Right kidney (tissue), 1 donor: ENCODE results near the gene CGRRF1.

Experiments
- DNase-seq: peaks from one replicate; pipeline ENCODE4 v3.0.0-alpha.2; 2016

The CGRRF1 gene

GRCh38 chr14:54488646-54489317 lies 20.9 kb upstream of the CGRRF1 start, which contains the start of gene GMFB:
TSS of gene GMFB (minus strand) at chr14:54488980. CDS start at chr14:54488927, 53 bp downstream.
- peak; percentile 94 for DNase-seq

DNA sequence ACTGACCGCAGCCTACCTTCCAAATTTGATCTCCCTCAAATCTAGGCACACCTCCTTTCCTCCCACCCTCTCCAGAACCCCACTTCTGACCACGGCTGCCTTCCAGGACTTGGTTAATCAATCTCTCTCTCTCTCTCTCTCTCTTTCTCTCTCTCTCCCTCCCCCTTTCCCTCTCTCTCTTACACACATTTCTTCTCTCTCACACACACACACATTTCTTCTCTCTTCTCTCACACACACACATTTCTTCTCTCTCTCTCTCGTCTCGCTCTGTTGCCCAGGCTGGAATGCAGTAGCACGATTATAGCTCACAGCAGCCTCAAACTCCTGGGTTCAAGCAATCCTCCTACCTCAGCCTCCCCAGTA lies 20.4 kb upstream of the CGRRF1 start:
- no peak for DNase-seq

- DNase-seq, result no peak
Observed at GRCh38 chr14:54489731-54490444, 19.8 kb upstream of the CGRRF1 start.

DNA sequence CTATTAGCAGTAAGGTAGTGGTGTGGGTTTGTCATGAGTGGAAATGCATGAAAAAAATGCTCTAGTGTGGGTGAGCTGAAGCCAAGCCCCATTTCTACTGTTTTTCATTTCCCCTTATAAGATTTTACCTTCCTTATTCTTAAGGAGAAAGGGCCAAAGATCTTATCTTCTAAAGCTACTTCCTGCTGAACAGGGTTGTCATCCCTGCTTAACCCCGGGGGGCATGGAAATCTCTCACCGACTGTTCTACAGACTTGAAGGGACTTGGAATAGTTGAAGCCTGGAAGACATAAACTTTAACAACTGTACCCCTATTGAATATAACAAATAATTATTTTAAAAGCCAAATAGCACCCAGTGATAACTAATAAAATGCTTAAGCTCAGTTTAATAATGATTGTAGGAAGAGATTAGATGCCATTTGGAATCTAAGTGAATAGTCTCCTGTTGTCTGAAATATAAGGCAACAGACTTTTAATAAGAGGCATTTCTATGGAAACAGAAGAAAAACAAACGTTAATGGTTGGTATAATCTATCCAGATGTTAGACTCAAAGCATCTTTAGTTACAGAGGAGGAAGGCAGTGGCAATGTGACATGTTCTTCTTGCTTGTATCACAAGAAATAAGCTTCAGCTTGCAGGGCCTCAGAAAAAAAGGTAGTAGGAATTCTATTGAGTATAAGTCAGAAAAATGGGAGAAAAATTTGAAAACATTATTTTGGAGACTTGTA lies 19.1 kb upstream of the CGRRF1 start:
- DNase-seq, result no peak

- DNase-seq, result no peak
Observed at GRCh38 chr14:54493293-54493692, 16.4 kb upstream of the CGRRF1 start.

DNA sequence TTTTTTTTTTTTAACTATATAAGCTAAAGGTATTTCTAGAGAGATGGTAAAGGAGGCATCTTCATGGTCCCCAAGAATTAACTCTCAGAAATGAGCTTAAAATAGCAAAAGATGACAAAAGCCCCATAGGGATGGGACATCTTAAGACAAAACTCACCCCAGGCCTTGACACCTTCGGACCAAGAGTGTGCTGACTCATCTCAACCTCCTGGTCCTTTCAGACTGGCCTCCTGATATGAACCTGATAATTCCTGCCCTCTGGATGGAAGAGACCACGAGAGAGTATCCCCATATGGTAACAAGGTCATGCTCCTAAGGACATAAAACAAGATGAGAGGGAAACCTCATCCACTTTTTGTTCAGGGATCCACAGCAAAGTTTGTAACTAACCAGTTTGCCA lies 12.5 kb upstream of the CGRRF1 start:
- DNase-seq, result no peak

DNA sequence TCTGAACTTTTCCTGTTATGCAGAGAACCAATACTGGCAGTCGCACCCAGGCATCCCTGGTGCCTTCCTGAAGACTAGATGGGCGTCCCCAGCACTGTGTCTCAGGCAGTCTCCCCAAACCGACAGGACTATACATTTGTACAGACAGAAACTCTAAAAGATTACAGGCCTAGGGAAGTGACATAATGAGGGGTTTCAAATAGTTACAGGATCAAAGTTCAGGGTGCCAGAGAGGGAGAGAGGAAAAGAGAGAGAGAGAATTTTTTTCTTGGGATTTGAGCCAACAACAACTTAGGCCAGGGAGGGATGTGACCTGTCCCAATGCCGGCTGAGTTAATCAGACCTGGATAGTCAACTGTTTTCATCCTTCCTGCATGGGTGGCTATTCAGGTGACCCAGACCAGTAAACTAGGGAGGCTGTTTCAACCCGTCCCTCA lies 11.6 kb upstream of the CGRRF1 start:
- DNase-seq, result peak; percentile 10

DNA sequence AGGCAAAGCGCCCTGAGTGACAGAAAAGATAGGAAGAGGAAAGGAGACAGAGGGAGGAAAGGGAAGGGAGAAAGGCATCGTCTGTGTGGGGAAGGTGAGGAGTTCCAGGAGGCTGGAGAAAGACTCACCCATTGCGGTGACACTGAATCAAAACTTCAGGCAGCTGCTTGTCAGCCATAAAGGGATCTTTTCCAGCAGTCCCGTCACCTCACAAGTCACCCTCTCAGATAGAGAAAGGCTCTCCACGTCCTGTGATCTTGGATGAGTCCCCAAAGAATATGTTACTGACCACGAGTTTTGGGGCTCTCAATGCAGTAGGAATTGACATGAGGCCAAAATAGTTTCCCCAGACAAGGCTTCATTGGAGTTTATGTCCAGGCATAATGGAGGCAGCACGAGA lies 11.1 kb upstream of the CGRRF1 start:
- DNase-seq, result no peak

DNA sequence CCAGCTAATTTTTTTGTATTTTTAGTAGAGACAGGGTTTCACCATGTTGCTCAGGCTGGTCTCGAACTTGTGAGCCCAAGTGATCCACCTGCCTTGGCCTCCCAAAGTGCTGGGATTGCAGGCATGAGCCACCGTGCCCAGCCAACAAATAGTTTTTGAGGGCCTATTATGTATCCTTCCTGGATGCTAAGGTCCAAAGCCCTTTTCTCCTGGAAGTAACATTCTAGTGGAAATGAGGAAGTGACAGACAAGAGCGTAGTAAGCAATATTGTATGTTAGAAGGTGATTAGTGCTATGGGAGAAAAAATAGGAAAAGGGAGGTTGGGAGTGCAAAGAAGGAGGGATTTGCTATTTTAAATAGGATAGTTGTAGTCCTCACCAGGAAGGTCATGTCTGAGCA lies 9.0 kb upstream of the CGRRF1 start:
- no peak for DNase-seq

DNA sequence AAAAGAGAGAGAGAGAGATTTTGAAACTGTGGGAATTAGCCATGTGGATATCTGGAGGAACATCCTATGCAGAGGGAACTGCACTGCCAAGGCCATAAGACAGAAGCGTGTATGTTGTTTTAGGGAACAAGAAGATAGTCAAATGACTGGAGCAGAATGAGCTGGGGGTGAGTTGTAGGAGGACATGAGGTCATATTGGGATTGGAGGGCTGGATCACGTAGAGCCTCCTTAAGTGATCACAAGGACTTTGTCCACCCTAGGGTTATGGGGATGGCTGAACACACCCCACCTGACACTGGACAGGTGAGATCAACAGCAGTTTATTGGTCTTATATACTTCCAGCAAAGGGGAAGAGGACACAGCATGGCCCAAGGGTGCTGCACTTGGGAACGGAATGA lies 8.2 kb upstream of the CGRRF1 start:
- no peak for DNase-seq

GRCh38 chr14:54502602-54503001 lies 7.1 kb upstream of the CGRRF1 start:
- no peak for DNase-seq

DNA sequence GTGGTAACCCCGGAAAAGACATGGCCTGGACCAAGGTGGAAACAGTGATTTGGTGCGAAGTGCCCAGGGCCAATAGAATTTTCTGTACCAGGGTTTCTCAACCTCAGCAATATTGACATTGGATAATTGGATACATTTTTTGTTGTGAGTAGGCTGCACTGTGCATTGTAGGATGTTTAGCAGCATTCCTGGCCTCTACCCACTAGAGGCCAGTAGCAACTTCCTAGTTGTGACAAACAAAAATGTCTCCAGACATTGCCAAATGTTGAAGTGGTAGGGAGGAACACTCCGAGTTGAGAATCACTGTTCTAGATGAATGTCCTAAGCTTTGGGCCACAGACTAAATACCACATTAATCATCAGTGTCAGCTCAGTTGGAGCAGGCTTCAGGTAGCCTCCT lies 6.2 kb upstream of the CGRRF1 start:
- no peak for DNase-seq

- DNase-seq, result no peak
Observed at GRCh38 chr14:54512393-54512792, 2.7 kb downstream of the CGRRF1 start.

DNA sequence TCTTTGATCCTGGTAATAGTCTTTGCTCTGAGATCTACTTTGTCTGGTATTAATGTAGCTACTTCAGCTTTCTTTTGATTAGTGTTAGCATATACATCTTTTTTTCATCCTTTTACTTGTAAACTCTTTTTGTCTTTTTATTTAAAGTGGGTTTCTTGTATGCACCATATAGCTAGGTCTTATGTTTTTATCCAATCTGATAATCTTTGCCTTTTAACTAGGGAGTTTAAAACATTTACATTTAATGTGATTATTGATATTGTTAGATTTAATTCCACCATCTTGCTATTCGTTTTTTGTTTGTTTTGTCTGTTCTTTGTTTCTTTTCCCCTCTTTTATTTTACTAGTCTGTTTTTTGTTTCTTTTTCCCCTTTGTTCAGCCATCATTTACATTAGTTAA lies 6.0 kb downstream of the CGRRF1 start:
- DNase-seq, result no peak

- no peak for DNase-seq
Observed at GRCh38 chr14:54516709-54517108, 7.0 kb downstream of the CGRRF1 start.

DNA sequence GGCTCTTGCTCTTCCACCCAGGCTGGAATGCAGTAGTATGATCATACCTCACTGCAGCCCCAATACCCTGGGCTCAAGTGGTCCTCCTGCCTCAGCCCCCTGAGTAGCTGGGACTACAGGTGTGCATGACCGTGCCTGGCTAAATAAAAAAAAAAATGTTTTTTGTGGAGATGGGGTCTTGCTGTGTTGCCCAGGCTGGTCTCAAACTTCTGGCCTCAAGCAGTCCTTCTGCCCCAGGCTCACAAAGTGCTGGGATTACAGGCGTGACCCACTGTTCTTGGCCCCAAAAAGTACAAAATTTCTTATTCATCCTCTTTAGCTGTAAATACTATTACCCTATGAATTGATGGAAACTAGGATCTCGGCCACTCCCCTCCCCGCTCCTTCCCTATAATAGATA lies 14.7 kb downstream of the CGRRF1 start:
- DNase-seq, result no peak

GRCh38 chr14:54528973-54529372 lies 19.3 kb downstream of the CGRRF1 start:
- DNase-seq, result no peak

DNA sequence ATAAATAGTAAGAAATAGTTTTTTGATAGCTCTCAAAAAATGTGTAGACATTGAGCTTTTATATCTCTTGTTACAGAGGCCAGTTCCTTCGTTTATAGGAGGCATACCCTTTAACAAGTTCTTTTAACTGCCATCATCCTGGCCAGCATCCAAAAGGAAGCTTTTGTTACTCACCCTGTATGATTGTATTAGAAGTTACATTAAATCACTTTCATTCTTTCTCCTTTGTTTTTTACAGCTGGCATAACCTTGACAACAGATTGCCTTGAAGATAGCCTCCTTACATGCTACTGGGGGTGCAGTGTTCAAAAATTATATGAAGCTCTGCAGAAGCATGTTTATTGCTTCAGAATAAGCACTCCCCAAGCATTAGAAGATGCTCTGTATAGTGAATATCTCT lies 20.1 kb downstream of the CGRRF1 start:
- no peak for DNase-seq

DNA sequence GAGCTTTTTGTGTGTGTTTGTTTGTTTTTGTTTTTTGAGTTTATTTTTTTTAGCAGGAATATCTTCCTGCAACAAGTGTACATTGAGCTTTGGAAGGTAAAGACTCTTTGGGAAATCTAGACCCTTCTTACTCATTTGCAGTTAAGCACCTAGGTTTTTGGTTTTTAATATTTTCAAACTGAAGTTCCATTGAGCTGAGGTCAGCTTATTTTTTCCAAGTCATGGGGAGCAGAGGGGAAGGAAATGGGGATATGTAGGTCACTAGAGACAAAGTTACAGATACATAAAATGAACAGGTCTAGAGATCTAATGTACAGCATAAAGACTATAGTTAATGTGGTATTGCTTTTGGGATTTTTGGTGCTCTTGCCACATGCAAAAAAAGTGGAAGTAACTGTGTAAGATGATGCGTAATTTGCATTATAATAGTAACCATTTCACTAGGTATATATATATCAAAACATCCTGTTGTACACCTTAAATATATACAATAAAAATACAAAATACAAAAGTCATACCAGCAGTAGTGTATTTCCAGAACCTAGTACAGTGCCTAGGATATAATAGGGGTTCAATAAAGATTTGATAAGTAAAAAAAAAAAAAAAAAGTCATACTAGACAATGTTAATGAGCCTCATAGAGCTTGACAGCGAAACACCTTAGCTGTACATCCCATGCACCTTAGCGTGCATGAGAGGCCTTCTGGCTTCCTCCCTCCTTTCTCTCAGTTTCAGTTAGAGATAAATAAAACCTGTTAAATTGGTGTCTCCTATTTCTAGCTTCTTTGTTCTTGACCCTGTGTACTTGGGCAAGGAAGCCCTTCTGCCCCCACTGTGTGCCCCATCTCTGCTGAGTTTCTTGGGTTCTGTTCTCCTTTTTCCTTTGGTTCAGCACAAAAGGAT lies 22.7 kb downstream of the CGRRF1 start:
- no peak for DNase-seq

- DNase-seq, result no peak
Observed at GRCh38 chr14:54533100-54533499, 23.4 kb downstream of the CGRRF1 start.

- no peak for DNase-seq
Observed at GRCh38 chr14:54535126-54535525, 25.4 kb downstream of the CGRRF1 start.

DNA sequence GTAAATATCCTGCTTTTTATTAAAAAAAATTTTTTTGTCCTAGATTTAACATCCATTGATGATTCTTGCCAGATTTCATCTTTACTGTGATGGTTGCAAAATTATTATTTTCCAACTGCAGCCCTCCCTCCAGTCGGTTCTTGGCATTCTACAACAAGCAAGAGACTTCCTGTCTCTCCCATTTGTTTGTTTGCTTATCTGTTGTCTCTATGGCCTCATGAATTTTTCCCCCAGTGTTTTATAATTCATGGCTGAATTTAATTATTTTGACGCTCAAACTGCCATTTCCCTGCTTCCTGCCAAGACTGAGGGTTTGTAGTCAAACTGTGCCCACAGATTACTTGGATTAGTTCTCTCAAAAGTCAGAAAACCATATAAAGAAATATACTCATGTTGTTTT lies 25.9 kb downstream of the CGRRF1 start:
- no peak for DNase-seq

GRCh38 chr14:54537651-54538050 lies 27.9 kb downstream of the CGRRF1 start:
- DNase-seq, result no peak
